Left forelimb (tissue), 1 donor: ENCODE results near the gene INAFM1.
A peak's percentile ranks its signal among the peaks of the same experiment; 100 is the strongest.
"Not testable (repeated sequence)": the region's sequence is repeated elsewhere in the genome, so short reads cannot be mapped to it uniquely, and the experiment has no call there.

ENCODE experiments used
- DNase-seq: peaks from one replicate; pipeline ENCODE4 v3.0.0-alpha.2; 2018; ENCODE audit warnings: low spot score

INAFM1 gene

DNA sequence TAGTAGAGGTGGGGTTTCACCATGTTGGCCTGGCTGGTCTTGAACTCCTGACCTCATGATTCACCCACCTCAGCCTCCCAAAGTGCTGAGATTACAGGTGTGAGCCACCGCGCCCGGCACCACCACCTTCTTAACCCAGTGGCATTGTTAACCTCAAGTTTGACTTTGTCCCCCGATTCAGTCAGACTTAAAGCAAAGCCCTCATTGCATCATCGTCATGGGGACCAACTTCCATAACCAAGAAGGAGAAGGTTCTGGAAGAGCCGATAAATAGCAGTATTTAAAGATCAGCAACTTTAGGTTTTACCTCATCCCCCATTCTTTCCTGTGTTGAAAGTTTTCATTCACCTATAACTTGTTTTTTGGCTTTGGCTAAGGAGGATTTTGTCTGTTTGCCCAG lies 6.7 kb upstream of the INAFM1 start:
- DNase-seq: no peak

DNA sequence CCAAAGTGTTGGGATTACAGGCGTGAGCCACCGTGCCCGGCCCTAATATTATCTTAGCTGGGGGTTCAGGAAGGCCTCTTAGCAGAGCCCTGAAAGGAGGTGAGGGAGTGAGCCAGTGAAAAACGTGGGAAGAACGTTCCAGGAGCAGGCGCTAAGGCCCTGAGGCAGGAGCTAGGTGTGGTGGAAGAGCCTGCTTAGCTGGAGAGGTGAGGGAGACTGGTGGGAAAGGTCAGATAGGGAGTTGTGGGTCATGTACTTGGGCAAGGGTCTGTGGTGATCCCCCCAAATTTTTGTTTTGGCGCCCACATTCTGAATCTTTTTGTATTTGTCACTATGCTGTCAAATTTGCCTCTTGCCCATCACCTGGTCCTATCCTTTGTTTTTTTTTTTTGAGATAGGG lies 5.1 kb upstream of the INAFM1 start:
- DNase-seq: no peak

DNA sequence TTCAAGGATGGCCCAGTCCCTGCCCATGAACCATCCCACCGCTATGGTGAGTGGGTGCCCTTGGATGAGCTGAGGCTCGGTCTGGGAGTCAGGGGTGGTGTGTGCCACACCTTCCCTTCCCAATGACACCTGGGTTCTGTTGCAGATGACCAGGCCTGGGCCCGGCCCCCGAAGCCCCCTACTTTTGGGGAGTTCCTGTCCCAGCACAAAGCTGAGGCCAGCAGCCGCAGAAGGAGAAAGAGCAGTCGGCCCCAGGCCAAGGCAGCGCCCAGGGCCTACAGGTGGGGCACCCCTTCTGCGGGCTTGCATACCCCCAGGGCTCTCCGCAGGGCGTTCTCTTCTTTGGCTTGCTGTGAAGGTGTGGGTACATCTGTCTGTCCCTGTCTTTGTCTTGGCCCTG lies 4.3 kb upstream of the INAFM1 start:
- DNase-seq: no peak

DNA sequence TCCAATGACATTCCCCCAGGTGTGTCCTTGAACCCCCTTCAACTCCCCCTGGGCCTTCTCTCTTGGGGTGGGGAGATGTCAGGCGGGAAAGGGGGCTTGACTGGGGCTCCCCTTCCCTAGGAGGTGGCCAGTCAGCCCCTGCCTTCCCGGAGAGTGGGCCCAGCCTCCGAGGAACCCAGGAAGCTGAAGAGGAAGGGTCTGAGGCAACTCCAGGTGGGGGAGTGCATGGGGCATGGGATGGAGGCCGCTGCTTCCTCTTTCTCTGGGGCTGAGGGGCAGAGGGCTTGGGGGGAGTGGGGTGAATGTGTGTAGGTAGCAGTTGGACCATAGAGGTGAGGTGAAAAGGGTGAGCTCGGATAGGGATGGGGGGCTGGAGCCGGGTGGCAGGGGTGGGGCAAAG lies 2.7 kb upstream of the INAFM1 start:
- no peak for DNase-seq

DNA sequence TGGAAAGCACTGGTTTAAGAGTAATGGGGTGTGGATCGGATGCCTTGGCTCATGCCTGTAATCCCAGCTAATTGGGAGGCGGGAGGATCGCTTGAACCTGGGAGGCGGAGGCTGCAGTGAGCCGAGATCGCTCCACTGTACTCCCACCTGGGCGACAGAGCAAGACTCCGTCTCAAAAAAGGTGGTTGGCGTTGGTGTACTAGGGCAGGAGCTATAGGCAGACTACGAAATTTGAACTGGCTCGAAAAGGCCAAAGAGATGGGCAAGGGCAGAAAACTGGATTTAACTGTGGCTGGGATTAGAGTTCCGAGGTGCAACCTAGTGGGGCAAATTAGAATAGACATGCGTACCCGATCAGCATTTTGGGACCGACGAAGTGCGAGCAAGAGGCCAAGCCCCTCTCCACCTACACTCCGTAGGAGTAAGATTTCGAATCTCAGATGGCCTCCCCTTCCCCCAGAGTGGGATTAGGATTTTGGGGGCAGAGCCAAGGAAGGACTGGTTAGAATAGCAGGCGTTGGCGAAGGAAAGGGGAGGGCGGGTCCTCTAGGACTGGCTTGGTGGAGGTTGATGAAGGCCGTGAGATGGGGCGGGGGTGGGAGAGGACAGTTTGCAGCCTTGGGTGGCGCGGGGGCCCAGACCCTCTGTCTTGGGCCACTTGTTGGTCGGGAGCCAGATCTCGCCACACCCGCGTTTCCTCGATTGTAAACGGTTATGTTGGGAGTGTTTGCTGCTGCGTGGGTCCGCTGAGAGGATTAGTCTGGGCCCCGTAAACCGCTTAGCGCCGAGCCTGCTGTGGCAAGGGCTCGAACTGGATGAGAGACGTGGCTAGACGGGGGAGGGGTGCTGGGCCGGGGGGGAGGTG lies 2.0 kb upstream of the INAFM1 start:
- peak; percentile 77 for DNase-seq

DNA sequence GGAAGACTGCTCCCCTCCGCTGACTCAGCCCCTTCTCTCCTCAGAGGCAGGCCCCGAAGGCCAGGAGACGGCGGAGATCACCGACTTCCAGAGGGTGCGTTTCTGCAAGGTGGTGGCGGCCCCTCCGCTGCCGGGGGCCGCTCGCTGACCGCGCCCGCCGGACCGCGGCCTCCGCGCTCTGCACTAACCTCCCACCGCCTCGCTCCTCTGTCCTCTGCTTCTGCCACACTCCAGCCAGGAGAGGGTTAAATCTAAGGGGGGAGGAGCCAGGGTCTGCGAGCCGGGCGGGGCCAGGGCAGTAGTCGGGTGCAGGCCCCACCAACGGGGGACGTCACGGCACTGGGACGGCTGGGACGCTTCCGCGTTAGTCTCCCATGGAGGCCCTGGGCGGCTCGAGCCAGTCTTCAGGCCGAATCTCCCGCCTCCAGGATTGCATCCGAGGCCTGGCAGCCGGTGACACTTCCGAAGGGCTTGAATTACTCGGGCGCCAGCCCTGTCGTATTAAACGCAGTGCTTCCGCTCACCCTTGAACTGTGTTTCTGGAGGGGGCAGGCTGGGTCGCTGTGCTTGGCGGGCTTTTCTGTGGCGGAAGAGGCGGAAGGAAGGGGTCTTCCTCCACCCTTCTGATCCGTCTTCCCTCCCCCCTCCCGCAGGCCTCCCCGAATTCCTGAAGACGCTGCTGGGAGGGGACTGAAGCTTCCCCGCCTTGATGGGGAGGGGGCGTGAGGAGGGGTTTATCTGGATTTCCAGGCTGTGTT lies 1.2 kb upstream of the INAFM1 start:
- peak; percentile 96 for DNase-seq

DNA sequence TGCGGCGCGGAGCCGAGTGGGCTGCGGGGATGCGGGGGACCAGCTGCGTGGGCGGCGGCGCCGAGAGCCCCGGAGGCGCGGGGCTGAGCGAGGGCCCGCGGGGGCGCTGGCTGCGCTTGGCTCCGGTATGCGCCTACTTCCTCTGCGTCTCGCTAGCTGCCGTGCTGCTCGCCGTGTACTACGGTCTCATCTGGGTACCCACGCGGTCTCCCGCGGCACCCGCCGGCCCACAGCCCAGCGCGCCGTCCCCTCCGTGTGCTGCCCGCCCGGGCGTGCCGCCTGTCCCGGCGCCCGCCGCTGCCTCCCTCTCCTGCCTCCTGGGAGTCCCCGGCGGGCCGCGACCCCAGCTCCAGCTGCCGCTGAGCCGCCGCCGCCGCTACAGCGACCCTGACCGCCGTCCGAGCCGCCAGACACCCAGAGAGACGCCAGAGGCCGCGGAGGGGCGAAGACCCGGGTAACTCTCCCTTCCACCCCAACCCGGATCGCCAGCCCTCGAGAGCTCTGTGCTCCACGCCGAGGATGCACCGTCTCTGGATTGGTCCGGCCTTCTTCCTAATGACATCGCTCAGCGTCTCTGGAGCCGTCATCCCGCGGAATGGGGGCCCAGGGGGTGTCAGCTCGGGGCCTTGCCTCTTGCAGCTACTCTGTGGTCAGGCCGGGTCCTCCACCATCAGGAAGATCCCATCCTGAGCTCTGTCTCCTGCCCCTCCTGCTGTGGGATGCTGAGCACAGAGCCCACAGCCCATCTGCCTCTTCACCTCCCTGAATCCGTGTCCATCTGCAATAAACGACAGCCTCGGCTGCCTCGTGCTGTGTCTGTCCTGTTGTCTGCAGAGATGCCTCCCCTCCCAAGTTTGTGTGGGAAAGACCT lies 441 bp downstream of the INAFM1 start:
- DNase-seq: no peak

DNA sequence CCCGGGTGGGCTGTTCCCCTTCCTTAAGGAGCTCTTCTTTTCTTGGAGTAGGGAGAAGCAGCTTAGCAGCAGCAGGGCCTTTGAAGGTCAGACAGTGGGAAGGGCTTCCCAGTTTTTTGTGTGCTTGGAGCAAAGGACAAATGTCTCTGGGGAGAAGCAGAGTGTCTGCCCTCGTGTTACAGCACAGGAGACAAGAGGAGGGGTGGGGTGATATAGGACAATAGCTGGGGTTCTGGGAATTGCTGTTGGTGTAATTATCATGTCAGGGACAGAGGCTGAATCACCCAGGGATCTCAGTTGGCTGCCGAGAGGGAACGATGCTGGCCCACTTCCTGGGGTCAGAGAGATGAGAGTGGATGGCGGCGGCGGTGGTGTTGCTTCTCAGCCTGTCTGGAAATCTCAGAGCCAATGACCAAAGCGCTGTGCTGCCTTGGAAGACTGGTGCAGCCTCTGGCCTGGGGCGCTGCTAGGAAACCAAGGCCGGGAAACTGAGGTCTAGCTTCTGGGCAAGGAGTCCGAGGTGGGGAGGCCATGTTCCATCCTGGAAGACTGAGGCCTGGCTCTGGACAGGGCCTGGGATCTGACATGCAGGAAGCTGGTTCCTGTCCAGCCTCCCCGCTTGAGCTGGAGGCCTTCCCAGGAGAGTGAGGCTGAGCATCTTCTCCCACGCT lies 1.2 kb downstream of the INAFM1 start:
- DNase-seq: no peak

DNA sequence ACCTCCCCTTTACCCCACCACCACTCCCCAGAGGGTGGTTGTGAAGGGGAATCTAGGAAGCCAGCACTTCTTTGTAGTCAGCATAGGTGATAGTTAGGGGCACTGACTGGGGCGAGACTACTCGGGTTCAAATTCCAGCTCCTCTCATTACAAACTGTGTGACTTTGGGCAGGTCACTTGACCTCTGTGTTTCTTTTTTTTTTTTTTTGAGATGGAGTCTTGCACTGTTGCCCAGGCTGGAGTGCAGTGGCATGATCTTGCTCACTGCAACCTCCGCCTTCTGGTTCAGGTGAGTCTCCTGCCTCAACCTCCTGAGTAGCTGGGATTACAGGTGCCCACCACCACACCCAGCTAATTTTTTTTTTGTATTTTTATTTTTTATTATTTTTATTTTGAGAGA lies 1.8 kb downstream of the INAFM1 start:
- not testable (repeated sequence) for DNase-seq

DNA sequence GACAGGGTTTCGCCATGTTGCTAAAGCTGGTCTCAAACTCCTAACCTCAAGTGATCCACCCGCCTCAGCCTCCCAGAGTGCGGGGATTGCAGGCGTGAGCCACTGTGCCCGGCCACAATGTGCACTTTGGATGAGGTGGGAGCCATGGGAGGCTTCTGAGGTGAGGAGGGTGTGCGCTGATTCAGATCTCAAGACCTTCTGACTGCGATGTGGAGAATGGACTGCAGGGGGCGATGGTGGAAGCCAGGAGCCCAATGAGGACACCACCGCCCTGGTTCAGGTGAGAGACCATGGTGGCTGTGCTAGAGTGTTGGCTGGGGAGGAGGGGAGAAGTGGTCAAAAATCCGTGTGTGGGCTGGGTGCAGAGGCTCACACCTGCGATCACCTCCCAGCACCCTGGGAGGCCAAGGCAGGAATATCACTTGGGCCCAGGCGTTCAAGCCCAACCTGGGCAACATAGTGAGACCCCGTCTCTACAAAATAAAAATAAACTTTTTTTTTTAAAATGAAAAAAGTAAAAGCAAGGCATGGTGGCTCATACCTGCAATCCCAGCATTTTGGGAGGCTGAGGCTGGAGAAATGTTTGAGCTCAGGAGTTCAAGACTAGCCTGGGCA lies 5.6 kb downstream of the INAFM1 start:
- no peak for DNase-seq

DNA sequence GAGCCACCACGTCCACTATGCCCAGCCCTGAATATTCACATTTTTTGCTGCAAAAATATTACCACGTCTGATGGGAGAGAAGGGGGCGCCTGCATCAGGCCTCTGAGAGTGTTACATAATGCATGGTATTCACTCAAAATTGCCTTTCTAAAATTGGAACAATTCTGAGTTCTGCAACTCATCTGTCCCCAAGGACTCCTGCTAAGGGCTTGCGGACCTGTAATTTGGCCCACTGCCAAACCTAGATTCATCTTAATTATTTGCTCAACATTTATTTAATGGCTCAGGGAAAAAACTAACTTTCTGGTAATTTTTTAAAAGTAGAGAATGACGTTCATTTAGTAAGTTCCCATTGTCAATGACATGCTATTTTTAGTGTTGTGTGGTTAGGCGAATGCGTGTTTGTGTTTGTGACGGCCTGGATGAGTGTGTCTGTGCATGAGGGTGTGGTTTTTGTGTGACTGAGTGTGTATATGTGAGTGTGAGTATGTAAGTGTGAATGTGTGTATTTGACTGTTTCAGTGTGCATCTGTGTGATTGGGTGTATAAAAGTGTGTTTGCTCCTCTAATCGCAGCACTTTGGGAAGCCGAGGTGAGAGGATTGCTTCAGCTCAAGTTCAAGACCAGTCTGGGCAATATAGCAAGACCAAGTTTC lies 8.8 kb downstream of the INAFM1 start:
- DNase-seq: no peak

DNA sequence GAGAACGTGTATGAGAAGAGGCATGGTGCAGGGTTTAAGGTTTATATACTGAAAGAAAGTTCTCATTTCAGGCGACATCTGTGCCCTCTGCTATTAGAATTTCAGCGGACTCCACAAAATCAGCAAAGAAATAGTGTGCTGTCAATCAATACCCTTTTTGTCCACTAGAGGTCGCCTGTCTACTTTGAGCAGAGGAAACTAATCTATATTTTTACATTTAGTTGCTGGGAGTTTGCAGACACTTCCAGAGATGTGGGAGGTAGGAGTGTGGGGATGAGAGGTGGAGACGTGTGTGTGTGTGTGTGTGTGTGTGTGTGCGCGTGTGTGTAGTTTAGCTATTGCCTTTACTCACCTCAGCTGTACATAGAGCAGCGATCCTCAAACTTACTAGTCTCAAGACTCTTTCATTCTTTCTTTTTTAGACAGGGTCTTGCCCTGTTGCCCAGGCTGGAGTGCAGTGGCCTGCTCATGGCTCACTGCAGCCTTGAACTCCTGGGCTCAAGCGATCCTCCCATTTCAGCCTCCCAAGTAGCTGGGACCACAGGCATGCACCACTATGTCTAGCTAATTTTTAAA lies 9.7 kb downstream of the INAFM1 start:
- no peak for DNase-seq

DNA sequence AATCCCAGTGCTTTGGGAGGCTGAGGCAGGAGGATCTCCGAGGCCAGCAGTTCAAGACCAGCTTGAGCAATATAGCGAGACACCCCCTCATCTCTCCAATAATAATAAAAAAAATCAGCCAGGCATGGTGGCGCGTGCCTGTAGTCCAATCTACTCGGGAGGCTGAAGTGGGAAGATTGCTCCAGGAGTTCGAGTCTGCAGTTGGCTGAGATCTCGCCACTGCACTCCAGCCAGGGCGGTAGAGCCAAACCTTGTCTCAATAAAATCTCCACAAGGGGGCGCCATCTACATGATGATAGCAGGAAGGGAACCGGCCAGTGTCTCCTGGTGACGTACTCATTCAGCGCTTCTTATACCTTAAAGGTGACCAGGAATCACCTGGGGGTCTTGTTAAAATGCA lies 21.4 kb downstream of the INAFM1 start:
- DNase-seq: no peak

DNA sequence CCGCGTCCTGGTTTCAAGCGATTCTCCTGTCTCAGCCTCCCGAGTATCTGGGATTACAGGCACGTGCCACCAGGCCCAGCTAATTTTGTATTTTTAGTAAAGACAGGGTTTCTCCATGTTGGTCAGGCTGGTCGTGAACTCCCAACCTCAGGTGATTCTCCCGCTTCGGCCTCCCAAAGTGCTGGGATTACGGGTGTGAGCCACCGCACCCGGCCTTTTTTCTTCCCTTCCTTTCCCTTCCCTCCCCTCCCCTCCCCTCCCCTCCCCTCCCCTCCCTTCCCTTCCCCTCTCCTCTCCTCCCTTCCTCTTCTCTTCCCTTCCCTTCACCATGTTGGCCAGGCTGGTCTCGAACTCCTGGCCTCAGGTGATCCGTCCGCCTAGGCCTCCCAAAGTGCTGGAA lies 26.2 kb downstream of the INAFM1 start:
- not testable (repeated sequence) for DNase-seq

DNA sequence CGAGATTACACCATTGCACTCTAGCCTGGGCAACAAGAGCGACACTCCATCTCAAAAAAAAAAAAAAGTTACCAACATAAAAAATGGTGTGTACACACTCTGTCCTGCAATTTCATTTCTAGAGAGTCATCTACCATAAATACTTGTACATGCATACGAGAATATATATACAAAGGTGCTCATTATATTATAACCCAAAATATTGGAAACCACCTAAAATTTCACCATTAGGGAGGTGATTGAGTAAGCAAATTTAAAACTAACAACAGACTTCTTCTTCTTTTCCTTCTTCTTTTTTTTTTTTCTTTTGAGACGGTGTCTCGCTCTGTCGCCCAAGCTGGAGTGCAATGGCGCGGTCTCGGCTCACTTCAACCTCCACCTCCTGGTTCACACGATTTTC lies 27.6 kb downstream of the INAFM1 start:
- no peak for DNase-seq

DNA sequence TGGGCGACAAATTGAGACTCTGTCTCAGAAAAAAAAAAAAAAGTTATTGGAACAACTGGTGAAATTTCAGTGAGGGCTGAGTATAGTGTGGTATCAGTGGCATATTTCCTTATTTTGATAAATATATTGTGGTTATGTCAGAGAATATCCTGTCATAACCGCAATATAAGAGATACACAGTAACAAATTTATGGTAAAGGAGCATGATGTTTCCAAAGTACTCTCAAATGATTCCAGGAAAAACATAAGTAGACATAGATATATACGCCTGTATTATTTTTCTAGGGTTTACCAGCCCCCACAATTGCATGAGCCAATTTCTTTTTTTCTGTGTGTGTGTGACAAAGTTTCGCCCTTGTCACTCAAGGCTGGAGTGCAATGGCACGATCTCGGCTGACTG lies 29.3 kb downstream of the INAFM1 start:
- DNase-seq: no peak

DNA sequence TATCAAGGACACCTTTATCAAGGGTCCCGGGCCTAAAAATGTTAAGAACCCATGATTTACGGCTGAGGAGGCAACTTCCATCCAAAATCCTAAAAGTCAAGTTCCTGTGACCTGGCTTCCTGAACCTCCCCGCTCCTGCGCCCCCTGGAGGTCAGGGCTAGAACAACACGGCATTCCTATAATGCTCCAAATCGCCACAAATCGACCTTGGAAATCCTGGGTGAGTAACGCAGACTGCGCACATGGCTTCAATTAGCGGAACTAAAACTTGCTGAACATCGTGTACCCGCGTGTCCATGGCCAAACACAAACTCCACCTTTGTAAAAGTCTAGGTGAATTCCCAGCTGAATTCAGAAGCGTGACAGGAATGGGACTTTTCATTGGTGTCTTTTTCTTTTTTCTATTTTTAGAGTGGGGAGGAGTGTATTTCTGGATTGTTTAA lies 30.6 kb downstream of the INAFM1 start:
- DNase-seq: no peak

DNA sequence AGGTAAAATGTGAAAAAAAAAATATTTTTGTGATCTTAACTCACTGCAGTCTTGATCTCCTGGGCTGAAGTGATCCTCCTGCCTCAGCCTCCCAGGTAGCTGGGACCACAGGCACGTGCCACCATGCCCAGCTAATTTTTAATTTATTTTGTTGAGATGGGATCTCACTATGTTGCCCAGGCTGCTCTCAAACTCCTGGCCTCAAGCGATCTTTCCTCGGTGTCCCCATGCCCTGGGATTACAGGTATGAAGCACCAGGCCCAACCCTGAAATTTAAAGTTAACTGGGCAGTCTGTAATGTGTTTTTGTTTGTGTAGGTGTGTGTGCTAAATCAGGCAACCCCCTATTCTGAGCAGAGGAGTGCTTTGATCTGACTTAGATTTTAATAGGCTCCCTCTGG lies 31.6 kb downstream of the INAFM1 start:
- DNase-seq: no peak

DNA sequence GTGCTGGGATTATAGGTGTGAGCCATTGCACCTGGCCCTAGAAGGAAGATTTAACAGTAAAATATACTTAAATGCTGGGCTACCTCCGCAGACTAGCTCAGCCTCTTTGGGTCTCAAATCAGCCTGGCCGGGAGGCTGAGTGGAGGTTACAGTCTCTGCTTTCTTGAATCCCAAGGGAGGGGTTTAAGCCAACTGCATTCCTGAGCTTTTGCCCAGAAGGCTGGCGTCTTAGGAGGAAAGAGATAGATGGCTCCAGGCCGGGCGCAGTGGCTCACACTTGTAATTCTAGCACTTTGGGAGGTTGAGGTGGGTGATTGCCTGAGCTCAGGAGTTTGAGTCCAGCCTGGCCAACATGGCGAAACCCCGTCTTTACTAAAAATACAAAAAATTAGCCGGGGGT lies 34.4 kb downstream of the INAFM1 start:
- no peak for DNase-seq

DNA sequence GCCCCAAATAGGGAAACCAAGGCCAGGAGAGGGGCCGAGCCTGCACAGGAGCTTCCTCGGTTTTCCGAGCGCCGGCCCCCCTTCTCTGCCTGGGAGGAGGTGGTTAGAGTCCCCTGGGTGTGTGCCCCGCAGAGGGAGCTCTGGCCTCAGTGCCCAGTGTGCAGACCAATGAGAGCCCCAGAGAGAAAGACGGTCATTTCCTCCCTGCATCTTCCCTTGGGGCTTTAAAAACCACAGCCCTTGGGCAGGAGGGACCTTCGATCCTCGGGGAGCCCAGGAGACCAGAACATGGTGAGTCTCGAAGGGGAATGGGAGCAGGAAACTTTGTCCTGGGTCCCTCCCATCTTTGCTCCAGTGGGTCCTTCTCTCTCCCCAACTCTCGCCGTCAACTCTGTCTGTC lies 34.9 kb downstream of the INAFM1 start, which contains the start of gene C5AR1:
Gene C5AR1, plus strand, starts transcription at position 254 of the 400 bp plus-strand sequence. Its CDS starts 35 bp downstream, at position 289.
- no peak for DNase-seq
